ENCODE results near the gene TLR10. TPM values are rescaled to one million over a fixed set of nuclear protein-coding genes. Genes with fewer than 3 reads are reported as not detected.

TLR10 gene
- total RNA-seq, result 0.15 TPM in 1 of 2 replicates, not detected in the other

GRCh38 chr4:38782452-38783108 is at the start of gene TLR10:
TLR10 (minus strand) TSS chr4:38782990; CDS start chr4:38775590, 7,400 bp downstream.

GRCh38 chr4:38804654-38805295 is 22.0 kb upstream of the TLR10 start, which contains the start of gene TLR1:
TLR1 (minus strand) TSS chr4:38804791; CDS start chr4:38798831, 5,960 bp downstream.

Other genes with a start within 250 kb of the TLR10 start
- 16.2 and 24.1 TPM in 2 replicates for gene KLF3, start 118.8 kb downstream of the TLR10 start, total RNA-seq
- 2.2 TPM in 2 replicates for gene TLR1, start 21.8 kb upstream of the TLR10 start, total RNA-seq
- gene TLR6, start 73.8 kb upstream of the TLR10 start, total RNA-seq, result 1.3 and 2.5 TPM in 2 replicates
- gene FAM114A1, start 84.8 kb upstream of the TLR10 start, total RNA-seq, result 454 and 664 TPM in 2 replicates
- 0.15 TPM in 1 of 2 replicates, not detected in the other for gene TMEM156, start 249.4 kb upstream of the TLR10 start, total RNA-seq

Data from smooth muscle cell of trachea (primary cell).